GM19099 (cell line): ENCODE data around the gene KIF5A.

Source experiments
- POLR2A ChIP-seq: IDR thresholded peaks from 3 replicates; pipeline ENCODE4 v1.6.1; 2011; ENCODE audit warnings: low read depth; ENCODE audit not compliant: insufficient read length; ENCODE audit errors: extremely low read depth

KIF5A gene

DNA sequence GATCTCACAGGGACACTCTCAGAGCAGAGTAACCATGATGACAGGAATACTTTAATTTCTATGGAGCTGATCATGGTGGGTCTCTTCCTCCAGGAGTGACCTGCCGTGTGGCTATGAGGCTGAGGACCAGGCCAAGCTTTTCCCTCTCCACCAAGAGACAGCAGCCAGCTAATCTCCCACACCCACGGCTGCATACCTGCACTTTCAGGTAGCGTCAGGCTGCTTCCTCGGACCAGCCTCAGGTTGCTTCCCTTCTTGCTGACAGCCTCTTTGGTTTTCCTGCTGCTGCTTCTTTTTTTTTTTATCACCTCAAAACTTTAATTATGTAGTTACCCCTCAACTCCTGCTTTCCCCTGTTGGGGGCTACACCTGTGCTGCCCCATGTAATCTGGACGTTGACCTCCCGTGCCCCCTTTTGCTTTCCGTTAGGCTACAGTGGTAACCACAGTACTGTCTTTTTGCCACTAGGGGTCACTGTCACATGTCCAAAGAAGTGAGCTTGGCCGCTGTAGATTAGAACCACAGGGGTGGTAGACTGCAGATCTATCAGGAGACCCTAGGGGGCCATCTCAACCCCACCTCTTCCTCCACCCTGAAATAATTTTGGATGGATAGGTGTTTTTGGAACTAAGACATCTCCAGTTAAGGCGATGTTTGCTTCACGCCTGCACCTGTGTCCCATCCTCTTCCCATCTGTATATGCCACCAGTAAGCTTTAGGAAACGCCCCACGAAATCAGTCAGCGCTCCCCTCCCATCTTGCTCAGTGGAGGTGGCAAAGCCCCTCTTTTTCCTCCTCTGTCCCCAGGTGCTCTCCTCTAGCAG is 33.4 kb downstream of the KIF5A start:
- TF ChIP-seq POLR2A, result no peak

DNA sequence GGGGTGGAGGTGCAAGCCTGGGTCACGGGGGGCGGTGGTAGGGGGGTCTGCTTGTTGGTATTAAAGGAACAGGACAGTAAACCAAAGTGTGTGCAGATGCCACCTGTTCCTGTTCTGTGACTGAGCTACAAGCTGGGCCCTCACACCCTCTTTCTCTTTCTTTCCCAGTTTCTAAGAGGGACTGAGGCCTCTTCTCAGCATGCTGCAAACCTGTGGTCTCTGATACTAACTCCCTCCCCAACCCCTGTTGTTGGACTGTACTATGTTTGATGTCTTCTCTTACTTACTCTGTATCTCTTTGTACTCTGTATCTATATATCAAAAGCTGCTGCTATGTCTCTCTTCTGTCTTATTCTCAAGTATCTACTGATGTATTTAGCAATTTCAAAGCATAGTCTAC is 34.2 kb downstream of the KIF5A start:
- no peak for TF ChIP-seq POLR2A

DNA sequence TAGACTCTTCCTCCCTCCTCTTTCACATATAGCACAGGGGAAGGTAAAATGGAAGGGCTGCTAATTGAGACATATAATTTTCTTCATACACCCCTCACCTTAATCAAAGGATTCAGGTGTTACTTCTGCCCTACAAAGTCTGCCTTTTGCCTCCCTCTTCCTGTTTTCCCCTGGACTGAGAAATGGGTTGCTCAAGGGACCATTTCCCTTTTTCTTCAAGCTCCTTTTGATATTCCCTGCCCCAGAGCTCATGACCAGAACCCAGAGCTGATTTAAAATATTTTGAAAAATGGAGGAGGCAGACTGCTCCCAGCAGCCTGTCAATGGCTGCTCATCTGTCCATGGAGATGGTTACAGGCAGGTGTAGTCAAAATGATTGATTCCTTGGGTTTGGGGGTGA is 34.8 kb downstream of the KIF5A start:
- TF ChIP-seq POLR2A, result no peak

DNA sequence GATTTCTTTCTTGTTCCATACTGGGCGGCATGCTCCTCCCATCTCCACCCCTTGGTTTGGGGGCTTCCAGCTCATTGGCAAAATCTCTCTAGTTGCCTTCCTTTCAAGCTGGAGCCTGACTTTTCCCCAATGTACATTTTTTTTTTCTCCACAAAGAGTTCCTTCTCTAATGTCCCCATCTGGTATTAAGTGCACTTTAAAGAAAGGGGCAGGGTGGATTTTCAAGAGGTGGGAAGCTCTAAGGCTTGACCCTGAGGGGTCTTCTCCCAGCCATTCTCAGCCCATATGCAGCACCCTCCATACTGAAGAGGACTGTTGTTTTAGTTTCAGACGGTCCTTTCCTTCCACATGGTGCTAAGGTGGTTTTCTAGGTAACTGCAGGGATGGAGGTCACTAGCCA is 35.3 kb downstream of the KIF5A start:
- no peak for TF ChIP-seq POLR2A

DNA sequence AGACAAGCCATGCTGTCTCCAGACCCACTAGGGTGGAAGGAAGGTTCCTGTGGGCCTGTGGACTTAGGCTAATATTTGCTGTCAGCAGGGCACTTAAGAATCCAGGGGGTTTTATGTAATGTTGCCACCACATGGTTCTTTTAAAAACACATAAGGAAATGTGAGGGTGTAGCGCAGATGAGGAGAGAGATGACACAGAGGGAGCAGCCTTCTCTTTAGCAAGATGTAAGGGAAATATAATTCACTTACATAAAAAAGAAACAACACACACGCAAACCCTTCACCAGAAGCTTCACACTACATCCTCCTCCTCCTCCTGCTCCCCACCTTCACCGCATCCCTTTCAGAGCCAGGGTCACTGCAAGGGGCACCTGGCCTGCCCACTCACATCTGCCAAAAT is 36.3 kb downstream of the KIF5A start:
- TF ChIP-seq POLR2A, result no peak

DNA sequence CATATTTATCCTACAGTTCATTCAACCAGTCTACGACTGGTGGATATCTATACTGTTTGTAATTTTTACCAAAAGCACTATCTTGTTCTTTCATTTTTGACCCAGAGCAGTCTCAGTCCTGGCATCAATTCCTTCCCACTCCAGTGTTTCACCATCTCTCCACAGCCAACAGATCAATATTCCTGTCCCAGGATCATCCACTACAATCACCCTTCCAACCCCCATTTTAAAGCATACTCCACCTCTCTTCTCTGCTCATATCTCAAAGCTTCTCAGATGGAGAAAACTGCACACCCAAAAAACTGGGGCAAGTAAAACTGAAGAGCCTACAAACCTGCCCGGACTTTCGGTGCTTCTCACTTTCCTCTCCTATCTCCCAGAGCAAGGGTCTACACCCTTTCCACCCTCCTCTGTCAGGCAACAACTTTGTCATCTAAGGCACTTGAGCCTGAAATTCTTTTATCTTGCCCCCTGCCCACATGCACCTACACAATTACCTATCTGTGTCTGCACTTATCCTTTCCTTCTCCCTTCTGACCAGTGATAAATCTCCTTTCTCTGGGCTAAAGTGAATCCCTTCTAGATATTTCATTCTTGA is 37.1 kb downstream of the KIF5A start:
- no peak for TF ChIP-seq POLR2A

DNA sequence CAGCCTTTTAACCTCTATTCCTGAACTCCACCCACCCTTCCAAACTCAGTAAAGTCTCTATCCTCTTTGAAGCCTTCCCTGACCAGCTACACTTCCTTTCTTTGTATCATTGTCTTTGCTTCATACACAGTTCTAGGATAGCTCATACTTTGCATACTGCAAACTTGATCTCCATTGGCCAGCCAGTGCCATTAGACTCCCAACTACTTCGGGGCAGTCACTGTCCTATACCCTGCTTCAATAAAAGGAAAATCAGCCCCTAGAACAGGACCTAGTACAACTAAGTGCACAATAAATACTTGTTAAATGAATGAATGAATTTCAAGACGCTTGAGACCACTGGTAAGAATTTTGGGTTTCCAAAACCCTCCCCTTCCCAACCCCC is 40.6 kb downstream of the KIF5A start:
- TF ChIP-seq POLR2A, result no peak

DNA sequence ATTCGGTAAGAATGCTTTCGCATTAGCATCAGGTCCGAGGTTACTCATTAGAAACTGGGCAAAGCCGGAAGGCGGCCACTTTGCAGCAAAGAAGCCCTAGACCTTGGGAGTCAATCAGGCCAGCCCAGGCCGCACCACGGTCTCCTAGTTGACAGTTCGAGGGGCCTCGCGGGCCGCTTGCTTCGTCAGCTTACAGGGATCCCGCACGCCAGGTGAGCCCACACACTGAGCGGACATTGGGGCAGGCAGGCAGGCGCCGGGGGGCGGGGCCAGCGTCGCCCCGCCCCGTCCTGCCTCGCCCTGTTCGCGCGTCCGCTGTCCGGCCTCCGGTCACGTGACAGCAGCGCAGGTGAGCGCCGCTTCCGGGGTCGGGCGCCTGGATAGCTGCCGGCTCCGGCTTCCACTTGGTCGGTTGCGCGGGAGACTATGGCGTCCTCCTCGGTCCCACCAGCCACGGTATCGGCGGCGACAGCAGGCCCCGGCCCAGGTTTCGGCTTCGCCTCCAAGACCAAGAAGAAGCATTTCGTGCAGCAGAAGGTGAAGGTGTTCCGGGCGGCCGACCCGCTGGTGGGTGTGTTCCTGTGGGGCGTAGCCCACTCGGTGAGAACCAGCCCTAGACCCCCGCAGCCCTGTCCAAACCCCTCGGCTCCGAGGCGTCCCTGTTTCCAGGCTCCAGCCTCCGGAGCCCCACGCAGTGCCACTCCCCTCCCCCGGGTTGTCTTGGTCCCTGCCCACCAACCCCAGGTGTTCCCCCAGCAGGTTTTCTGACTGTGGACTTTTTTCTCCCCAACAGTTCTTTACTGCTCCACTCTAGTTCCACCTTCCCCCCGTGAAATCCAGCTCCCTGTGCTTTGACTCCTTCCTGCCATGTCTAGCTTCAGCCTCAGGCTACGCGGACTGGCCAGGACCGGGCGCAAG is 41.3 kb downstream of the KIF5A start, which contains the start of gene PIP4K2C:
PIP4K2C (plus strand) TSS at position 329 of the 918 bp plus-strand sequence; CDS start at position 427, 98 bp downstream.
- TF ChIP-seq POLR2A, result peak; percentile 88

DNA sequence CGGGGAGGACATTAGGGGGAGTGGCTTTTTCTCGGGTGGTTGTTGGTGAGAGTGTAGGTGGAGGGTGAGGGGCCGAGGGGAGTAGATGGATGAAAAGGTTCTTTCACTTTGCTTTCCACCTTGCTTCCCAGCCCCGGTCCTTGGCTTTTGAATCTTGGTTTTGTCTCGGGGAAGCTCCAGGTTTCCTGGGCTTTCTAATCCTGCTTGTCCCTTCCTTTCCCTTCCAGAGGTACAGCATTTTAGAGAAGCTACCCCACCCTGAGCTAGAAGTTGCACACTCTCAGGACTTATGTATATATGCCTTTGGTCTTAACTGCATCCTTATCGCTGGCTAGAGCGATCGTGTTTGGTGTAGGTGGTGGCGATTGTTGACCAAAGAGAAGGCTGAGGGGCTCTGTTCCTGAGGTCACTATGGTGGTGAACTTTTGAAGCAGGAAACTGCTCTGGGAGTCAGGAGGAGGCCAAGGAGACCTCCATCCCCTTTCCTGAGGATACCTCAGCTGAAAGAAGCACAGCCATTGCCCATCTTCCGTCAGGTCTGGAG is 42.0 kb downstream of the KIF5A start:
- no peak for TF ChIP-seq POLR2A

DNA sequence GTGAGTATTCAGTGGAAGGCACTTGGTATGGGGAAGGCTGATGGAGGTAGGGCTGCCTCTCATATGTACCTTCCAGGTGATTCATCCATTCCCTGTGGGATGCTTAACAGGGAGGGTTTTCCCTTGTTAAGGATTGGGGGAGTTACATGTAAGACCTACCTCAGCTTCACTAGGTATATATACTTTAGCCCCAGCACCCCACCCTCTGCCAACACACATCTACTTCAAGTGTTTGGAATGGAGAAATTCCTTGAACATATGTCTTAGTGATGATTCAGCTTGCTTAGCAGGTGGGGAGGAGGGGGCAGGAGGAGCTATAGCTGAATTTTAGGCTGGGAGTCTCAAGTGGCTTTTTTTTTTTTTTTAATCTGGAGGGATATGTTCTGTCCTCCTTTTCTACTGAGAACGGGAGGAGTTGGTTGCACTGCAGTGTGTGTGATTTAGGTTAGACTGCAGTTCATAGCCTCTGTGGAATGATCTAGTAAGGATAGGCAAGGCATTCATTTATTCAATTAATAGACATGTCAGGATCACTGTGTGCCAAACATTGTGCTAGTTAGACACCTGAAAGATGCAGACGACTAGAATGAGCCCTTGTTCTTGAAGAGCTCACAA is 42.8 kb downstream of the KIF5A start:
- TF ChIP-seq POLR2A, result no peak

DNA sequence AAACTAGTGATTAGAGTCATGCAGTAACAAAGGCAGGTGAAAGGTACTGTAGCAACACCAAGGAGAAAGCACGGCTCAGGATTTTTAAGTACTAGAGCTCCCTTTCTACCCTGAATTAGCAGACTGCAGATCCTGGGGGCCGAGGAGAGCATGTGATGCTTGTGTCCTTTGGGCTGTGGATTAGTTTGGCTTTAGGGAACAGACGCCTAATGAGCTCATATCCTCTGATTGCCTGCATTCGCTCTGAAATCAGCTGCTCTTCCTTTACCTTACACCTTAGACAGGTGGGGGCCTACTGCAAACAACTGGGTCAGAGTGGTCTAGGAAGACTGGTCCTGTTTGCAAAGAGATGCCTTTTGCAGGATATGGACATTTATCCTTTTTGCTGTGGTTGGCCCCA is 43.3 kb downstream of the KIF5A start:
- no peak for TF ChIP-seq POLR2A

DNA sequence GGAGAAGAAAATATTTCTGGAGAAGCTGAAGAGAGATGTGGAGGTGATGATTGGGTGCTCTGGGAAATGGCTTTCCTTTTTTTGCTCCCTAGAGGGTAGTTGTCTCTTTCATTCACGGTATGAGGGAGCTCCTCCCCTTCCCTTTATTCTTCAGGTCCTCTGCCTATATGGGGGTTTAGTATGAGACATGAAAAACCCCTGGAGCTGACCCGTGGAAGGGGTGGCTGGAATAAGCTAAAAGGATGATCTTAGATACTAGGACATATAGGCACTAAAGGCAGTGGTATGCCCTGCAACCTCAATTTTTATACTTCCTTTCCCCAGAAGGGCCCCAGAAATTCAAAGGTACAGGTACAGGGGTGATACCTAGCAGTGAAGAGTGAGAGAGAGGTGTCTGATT is 50.6 kb downstream of the KIF5A start:
- TF ChIP-seq POLR2A, result no peak

DNA sequence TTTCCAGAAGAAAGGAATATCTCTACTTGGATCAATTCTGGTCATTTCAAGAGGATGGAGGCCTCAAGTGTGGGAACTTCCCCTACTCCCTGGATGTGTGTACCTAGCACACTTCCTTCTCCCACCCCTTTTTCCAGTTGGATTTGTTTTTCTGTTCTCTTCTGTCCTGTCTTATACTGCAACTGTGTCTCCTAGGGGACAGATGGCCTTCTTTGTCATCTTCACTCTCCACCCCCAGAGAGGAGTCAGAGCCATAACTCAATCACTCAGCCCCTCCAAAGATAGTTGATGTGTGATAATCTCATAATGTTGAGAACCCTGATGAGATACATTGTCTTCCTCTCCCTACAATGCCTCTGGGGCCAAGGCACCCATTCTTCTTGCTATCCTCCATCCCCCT is 52.7 kb downstream of the KIF5A start:
- no peak for TF ChIP-seq POLR2A

DNA sequence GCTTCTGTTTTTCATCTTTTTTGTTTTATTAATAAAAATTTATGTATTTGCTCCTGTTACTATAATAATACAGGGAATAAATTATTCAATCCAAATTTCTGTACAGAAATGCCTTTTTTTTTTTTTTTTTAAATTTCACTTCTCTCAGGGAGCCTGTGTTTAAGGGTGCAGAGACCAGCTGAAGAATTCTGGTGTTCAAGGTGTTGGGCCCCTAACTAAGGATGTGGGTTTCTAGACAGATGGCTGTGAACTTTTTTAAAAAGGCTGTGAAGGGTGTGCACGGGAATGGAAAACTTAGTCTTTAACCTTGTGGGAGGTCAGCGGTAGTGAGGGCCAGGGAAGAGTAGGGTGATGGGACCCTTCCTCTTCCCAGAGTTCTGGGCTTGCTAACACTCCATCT is 53.5 kb downstream of the KIF5A start:
- no peak for TF ChIP-seq POLR2A
